ENCODE measurements around the gene ANKZF1.

DNA sequence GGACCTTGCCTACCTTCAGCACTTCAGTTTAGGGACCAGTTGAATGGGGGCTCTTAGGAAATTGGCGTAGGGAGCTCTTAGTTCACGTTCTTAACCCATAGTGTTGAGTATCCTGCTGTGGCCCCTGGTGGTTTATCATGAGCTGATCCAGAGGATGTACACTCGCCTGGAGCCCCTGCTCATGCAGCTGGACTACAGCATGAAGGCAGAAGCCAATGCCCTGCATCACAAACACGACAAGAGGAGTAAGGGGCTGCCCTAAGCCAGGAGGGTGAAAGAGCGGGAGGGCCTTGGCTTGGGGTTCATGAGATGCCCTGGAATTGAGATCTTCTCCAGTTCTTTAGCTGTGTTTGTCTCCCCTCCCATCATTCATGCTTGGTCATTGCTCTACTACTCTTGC lies 48.6 kb upstream of the ANKZF1 start:
- TF ChIP-seq EZH2 (IDR thresholded peaks at IDR 0.05) (no peak), POLR2AphosphoS5 (IDR thresholded peaks at IDR 0.05; ENCODE audit: borderline replicate concordance, low read depth, low read length) (no peak), FOXP2 (optimal IDR thresholded peaks at IDR 0.05; ENCODE audit: control extremely low read depth, extremely low read length, insufficient read depth) (no peak)
